Fibroblast of gingiva (primary cell): ENCODE data around the gene FAM9C.
"Not testable (repeated sequence)": the region's sequence is repeated elsewhere in the genome, so short reads cannot be mapped to it uniquely, and the experiment has no call there.

Experiments
- DNase-seq: peaks from one replicate; pipeline ENCODE4 v3.0.0-alpha.2; 2011; ENCODE audit warnings: low read depth

The FAM9C gene

GRCh38 chrX:13043138-13043537 is 1.3 kb downstream of the FAM9C start:
- DNase-seq, result no peak

- no peak for DNase-seq
These were observed 7.5 kb downstream of the FAM9C start for GRCh38 chrX:13036896-13037295.

GRCh38 chrX:13033193-13033592 is 11.2 kb downstream of the FAM9C start:
- DNase-seq, result no peak

- peak; percentile 1 for DNase-seq
These were observed 14.3 kb downstream of the FAM9C start for GRCh38 chrX:13029887-13030771.

GRCh38 chrX:13029637-13029886 is 14.9 kb downstream of the FAM9C start:
- DNase-seq, result no peak

GRCh38 chrX:13028871-13029636 is 15.4 kb downstream of the FAM9C start:
- peak; percentile 9 for DNase-seq

- DNase-seq, result no peak
These were observed 17.4 kb downstream of the FAM9C start for GRCh38 chrX:13026877-13027652.

GRCh38 chrX:13024986-13025385 is 19.4 kb downstream of the FAM9C start:
- no peak for DNase-seq

GRCh38 chrX:13023979-13024378 is 20.4 kb downstream of the FAM9C start:
- DNase-seq, result no peak

- DNase-seq, result no peak
These were observed 20.9 kb downstream of the FAM9C start for GRCh38 chrX:13023567-13023966.

- no peak for DNase-seq
These were observed 21.5 kb downstream of the FAM9C start for GRCh38 chrX:13022926-13023325.

- DNase-seq, result not testable (repeated sequence)
These were observed 27.7 kb downstream of the FAM9C start for GRCh38 chrX:13016731-13017130.

GRCh38 chrX:13015536-13016236 is 28.7 kb downstream of the FAM9C start:
- no peak for DNase-seq

GRCh38 chrX:13014111-13015096 is 30.0 kb downstream of the FAM9C start:
- no peak for DNase-seq

- no peak for DNase-seq
These were observed 30.9 kb downstream of the FAM9C start for GRCh38 chrX:13013363-13014110.

GRCh38 chrX:13010546-13010945 is 33.9 kb downstream of the FAM9C start:
- no peak for DNase-seq

GRCh38 chrX:13009844-13010243 is 34.6 kb downstream of the FAM9C start:
- no peak for DNase-seq

GRCh38 chrX:13009273-13009672 is 35.1 kb downstream of the FAM9C start:
- DNase-seq, result peak; percentile 79

- no peak for DNase-seq
These were observed 35.6 kb downstream of the FAM9C start for GRCh38 chrX:13008851-13009250.

GRCh38 chrX:13008189-13008533 is 36.3 kb downstream of the FAM9C start:
- DNase-seq, result peak; percentile 16
